Endodermal cell (in vitro differentiated cells): ENCODE data around the gene OBSL1. TPM values are rescaled to one million over a fixed set of nuclear protein-coding genes. Genes with fewer than 3 reads are reported as not detected.
A peak's percentile ranks its signal among the peaks of the same experiment; 100 is the strongest.

Experiments
- DNase-seq: peaks from one replicate; pipeline ENCODE4 v3.0.0-alpha.2; 2017
- H3K27ac ChIP-seq: 2 replicates; pipeline ENCODE4 v1.5.1; 2013; ENCODE audit warnings: mild to moderate bottlenecking, low read depth, low read length, moderate library complexity
- H3K27me3 ChIP-seq: 2 replicates; pipeline ENCODE4 v1.6.1; 2013; ENCODE audit warnings: mild to moderate bottlenecking, low read length, moderate library complexity; ENCODE audit not compliant: insufficient read depth, control insufficient read depth, poor library complexity, severe bottlenecking
- H3K36me3 ChIP-seq: 2 replicates; pipeline ENCODE4 v1.7.0; 2013; ENCODE audit warnings: mild to moderate bottlenecking, low read length, moderate library complexity; ENCODE audit not compliant: control insufficient read depth, insufficient read depth
- H3K4me1 ChIP-seq: one replicate; pipeline ENCODE4 v1.7.0; 2013; ENCODE audit warnings: low read length; ENCODE audit not compliant: control insufficient read depth, insufficient read depth
- H3K4me3 ChIP-seq: 2 replicates; pipeline ENCODE4 v1.5.1; 2013; ENCODE audit warnings: mild to moderate bottlenecking, low read length, moderate library complexity
- H3K9ac ChIP-seq: 2 replicates; pipeline ENCODE4 v1.6.1; 2013; ENCODE audit warnings: mild to moderate bottlenecking, low read length, moderate library complexity; ENCODE audit not compliant: poor library complexity, severe bottlenecking; ENCODE audit errors: extremely low read depth
- H3K9me3 ChIP-seq: 2 replicates; pipeline ENCODE4 v1.6.1; 2013; ENCODE audit warnings: mild to moderate bottlenecking, low read length, moderate library complexity; ENCODE audit not compliant: control insufficient read depth
- H3K27ac Mint-ChIP-seq: 2 replicates; pipeline ENCODE4 v1.8.0; 2020; ENCODE audit warnings: mixed read lengths
- H3K27me3 Mint-ChIP-seq: 2 replicates; pipeline ENCODE4 v1.8.0; 2021; ENCODE audit warnings: mild to moderate bottlenecking, mixed read lengths; ENCODE audit not compliant: insufficient read depth
- H3K36me3 Mint-ChIP-seq: 2 replicates; pipeline ENCODE4 v1.8.0; 2020; ENCODE audit warnings: low read depth, mixed read lengths
- H3K4me1 Mint-ChIP-seq: 2 replicates; pipeline ENCODE4 v1.8.0; 2020; ENCODE audit warnings: mixed read lengths
- H3K4me3 Mint-ChIP-seq: 2 replicates; pipeline ENCODE4 v1.8.0; 2020; ENCODE audit warnings: mild to moderate bottlenecking, moderate library complexity, mixed read lengths
- H3K9me3 Mint-ChIP-seq: 2 replicates; pipeline ENCODE4 v1.8.0; 2020; ENCODE audit warnings: mild to moderate bottlenecking, mixed read lengths
- WGBS, 2 experiments: methylation state at CpG; one replicate each; pipeline versions ENCODE4 v1.1.5 to v1.1.7; 2013; ENCODE audit warnings: missing lambda C conversion rate in 2 of 2, mixed read lengths in 1 of 2; ENCODE audit not compliant: insufficient coverage in 1 of 2, insufficient read length in 1 of 2; 5-methylcytosine and 5-hydroxymethylcytosine counted together
- total RNA-seq, 2 donors: library from RNA; stranded (reverse); fragmentation: NEBNext Ultra II Directional in 1 of 2; extraction: Animal tissue kit (Norgen Biotek cat#: 25700) in 1 of 2; gene quantifications; 2 replicates in 1 of 2; 3 replicates in 1 of 2; pipeline ENCODE4 v1.2.1, GENCODE V29; 2021
- TF ChIP-seq, protein P1 (sequence below): fragments of 200-600 bp; sonication (generic); conservative IDR thresholded peaks from 2 replicates; pipeline ENCODE4 v1.5.0; 2021; ENCODE audit warnings: antibody characterized with exemption, mild to moderate bottlenecking

Gene OBSL1
- total RNA-seq, 2 donors from 2014 or later, result 156 to 162 TPM

DNA sequence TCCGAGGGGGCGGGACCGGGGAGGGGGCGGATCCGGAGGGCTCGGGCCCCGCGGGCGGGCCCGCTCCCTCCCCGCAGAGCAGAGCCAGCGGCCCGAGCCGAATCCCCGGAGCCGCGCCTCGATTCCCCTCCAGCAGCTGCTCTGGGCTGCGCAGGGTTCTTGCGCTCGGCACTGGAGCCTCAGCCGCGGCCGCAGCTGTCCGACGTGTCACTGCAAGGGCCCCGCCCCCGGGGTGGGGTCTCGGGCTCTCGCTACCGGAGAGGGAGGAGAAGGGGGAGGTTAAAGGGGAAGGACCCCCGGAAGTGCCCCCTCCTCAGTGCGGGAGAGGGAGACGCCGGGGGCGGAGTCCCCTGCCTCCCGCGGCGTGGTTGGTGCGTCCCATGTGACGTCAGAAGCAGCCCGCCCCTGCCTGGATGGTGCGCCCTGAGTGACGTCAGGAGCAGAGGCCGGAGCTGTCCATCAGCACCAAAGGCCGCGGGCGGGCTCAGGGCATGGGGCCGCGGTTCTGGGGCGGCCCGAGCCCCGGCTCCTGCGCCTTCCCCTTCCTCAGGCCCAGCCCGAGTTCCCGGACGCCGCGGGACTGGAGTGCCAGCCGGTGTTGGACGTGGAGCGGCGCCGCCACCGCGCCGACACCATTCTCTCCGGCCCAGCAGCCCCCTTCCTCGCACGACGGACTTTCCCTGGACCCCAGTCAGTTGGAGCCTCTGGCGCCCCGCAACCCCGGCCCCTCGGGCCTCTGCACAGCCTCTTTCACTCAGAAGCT, 27.6 kb downstream of the OBSL1 start, which contains the start of the genes CHPF and TMEM198:
Gene CHPF (minus strand): TSS at position 214 of the 763 bp plus-strand sequence. CDS start 271 bp downstream, outside the sequence.
Gene TMEM198 (plus strand): TSS at position 433 of the 763 bp plus-strand sequence. CDS start 700 bp downstream, outside the sequence.
- no peaks in the 10 kb centered on the region for H3K9me3 ChIP-seq
- Mint-ChIP-seq H3K4me1 (peaks cover 12% of the 10 kb centered on the region), H3K4me3 (peak within 1 kb of the TSS; percentile 71), H3K9me3 (no peaks in the 10 kb centered on the region), H3K36me3 (peaks cover 24% of the 10 kb centered on the region), H3K27ac (peak within 1 kb of the TSS; percentile 80), H3K27me3 (peaks cover 34% of the 10 kb centered on the region)
- peaks cover 3% of the 10 kb centered on the region for H3K4me1 ChIP-seq
- H3K27ac ChIP-seq, result no peak within 1 kb of the TSS
- 0 to 1% methylated on average over 40 to 75 of the region's 75 CpGs for WGBS, 2 experiments
- H3K36me3 ChIP-seq, result peaks cover 19% of the 10 kb centered on the region
- peak; percentile 100 for DNase-seq
- peak within 1 kb of the TSS; percentile 60 for H3K9ac ChIP-seq
- H3K4me3 ChIP-seq, result peak within 1 kb of the TSS; percentile 89
- peaks cover 13% of the 10 kb centered on the region for H3K27me3 ChIP-seq
- TF ChIP-seq, protein P1, sequence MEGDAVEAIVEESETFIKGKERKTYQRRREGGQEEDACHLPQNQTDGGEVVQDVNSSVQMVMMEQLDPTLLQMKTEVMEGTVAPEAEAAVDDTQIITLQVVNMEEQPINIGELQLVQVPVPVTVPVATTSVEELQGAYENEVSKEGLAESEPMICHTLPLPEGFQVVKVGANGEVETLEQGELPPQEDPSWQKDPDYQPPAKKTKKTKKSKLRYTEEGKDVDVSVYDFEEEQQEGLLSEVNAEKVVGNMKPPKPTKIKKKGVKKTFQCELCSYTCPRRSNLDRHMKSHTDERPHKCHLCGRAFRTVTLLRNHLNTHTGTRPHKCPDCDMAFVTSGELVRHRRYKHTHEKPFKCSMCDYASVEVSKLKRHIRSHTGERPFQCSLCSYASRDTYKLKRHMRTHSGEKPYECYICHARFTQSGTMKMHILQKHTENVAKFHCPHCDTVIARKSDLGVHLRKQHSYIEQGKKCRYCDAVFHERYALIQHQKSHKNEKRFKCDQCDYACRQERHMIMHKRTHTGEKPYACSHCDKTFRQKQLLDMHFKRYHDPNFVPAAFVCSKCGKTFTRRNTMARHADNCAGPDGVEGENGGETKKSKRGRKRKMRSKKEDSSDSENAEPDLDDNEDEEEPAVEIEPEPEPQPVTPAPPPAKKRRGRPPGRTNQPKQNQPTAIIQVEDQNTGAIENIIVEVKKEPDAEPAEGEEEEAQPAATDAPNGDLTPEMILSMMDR, result no peak

DNA sequence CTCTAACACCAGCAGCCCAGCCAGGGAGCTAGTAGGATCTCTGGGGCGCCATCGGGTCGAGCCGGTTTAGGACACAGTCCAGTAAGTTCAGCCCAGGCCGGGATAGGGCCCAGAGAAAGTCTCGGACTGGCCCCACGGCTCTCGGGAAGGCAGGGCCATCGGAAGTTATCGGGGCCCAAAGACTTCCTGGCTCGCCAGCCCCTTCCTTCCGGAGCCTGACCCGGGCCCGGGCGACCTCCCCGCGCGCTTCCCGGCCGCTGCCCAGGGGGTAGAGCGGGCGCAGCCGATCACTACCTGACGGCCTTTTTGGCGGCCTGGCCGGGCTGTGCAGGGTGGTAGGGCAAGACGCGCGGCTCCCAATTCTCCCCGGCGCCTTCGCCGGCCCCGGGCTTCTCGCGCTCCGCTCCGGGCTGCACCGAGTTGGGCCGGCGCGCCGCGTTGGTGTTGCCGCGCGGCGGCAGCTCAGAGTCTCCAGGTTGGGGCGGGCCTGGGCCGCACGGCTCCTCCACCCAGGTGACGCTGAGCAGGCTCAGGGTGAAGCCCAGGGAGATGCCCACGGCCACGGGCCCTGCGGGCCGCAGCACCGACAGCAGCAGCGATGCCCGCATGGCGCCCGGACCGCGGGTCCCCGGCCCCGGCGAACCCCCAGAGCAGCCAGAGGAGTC, 28.3 kb downstream of the OBSL1 start:
- 0% methylated on average over 10 to 66 of the region's 66 CpGs for WGBS, 2 experiments
- Histone ChIP-seq H3K27ac (no peak overlapping the region), H3K4me3 (peak overlapping the region; percentile 89), H3K27me3 (peaks cover 13% of the 10 kb centered on the region), H3K4me1 (peaks cover 4% of the 10 kb centered on the region), H3K36me3 (peaks cover 19% of the 10 kb centered on the region), H3K9ac (peak overlapping the region; percentile 60), H3K9me3 (no peaks in the 10 kb centered on the region)
- H3K36me3 Mint-ChIP-seq, result peaks cover 24% of the 10 kb centered on the region
- DNase-seq, result no peak
- no peaks in the 10 kb centered on the region for H3K9me3 Mint-ChIP-seq
- peak overlapping the region; percentile 71 for H3K4me3 Mint-ChIP-seq
- TF ChIP-seq, protein P1, result no peak
- peaks cover 18% of the 10 kb centered on the region for H3K4me1 Mint-ChIP-seq
- H3K27ac Mint-ChIP-seq, result peak overlapping the region; percentile 80
- peaks cover 29% of the 10 kb centered on the region for H3K27me3 Mint-ChIP-seq

GRCh38 chr2:219541611-219542180, 29.6 kb downstream of the OBSL1 start:
- no peak overlapping the region for H3K27ac Mint-ChIP-seq
- TF ChIP-seq, protein P1, result peak; percentile 100
- H3K4me1 Mint-ChIP-seq, result peaks cover 23% of the 10 kb centered on the region
- H3K4me3 ChIP-seq, result peak overlapping the region; percentile 89
- peaks cover 20% of the 10 kb centered on the region for H3K36me3 Mint-ChIP-seq
- peaks cover 19% of the 10 kb centered on the region for H3K36me3 ChIP-seq
- no peak overlapping the region for H3K9ac ChIP-seq
- H3K9me3 Mint-ChIP-seq, result no peaks in the 10 kb centered on the region
- no peak overlapping the region for H3K27ac ChIP-seq
- peak overlapping the region; percentile 71 for H3K4me3 Mint-ChIP-seq
- H3K4me1 ChIP-seq, result peaks cover 11% of the 10 kb centered on the region
- H3K9me3 ChIP-seq, result no peaks in the 10 kb centered on the region
- 4 to 10% methylated on average over 23 to 48 of the region's 48 CpGs for WGBS, 2 experiments
- peak; percentile 97 for DNase-seq
- peaks cover 13% of the 10 kb centered on the region for H3K27me3 ChIP-seq
- H3K27me3 Mint-ChIP-seq, result peaks cover 24% of the 10 kb centered on the region
